Right lobe of liver (tissue), 6 donors: ENCODE measurements around the gene PKM. TPM values are rescaled to one million over a fixed set of nuclear protein-coding genes. Genes with fewer than 3 reads are reported as not detected.

ENCODE experiments used
- ATAC-seq, 4 donors: fragments of 200-7000 bp; cut with Tn5 transposase; one replicate each; pipeline ENCODE4 v1.9.1; 2020; ENCODE audit warnings: mild to moderate bottlenecking in 4 of 4, moderate library complexity in 4 of 4
- DNase-seq, 3 donors: peaks; one replicate each; pipeline ENCODE4 v3.0.0-alpha.2; 2020
- H3K27ac ChIP-seq, 3 donors: fragments of 200-600 bp; one replicate each; pipeline ENCODE4 v1.8.0; 2022
- H3K27me3 ChIP-seq, 2 donors: fragments of 200-600 bp; one replicate each; pipeline ENCODE4 v1.8.0; 2022
- H3K36me3 ChIP-seq, 4 donors: fragments of 200-600 bp; sonication (generic) in 1 of 4; one replicate each; pipeline versions ENCODE4 v1.5.1 to v1.8.0; 2017 to 2022; ENCODE audit warnings: control low read depth in 1 of 4
- H3K4me1 ChIP-seq, 4 donors: fragments of 200-600 bp; sonication (generic) in 1 of 4; one replicate each; pipeline versions ENCODE4 v1.5.1 to v1.8.0; 2017 to 2022; ENCODE audit warnings: control low read depth in 1 of 4
- H3K4me3 ChIP-seq, 3 donors: fragments of 200-600 bp; one replicate each; pipeline ENCODE4 v1.8.0; 2022
- H3K9me3 ChIP-seq, 4 donors: fragments of 200-600 bp; sonication (generic) in 1 of 4; one replicate each; pipeline versions ENCODE4 v1.5.1 to v1.8.0; 2017 to 2022; ENCODE audit warnings: control low read depth in 1 of 4
- POLR2A ChIP-seq: fragments of 450-650 bp; IDR thresholded peaks from one replicate; pipeline ENCODE4 v1.6.1; 2017; ENCODE audit warnings: antibody characterized with exemption, mild to moderate bottlenecking
- WGBS: methylation state at CpG from one replicate; pipeline ENCODE4 v1.1.6; 2018; ENCODE audit warnings: low coverage, low lambda C conversion rate; ENCODE audit not compliant: insufficient coverage; ENCODE audit errors: missing lambda C conversion rate; 5-methylcytosine and 5-hydroxymethylcytosine counted together
- intact Hi-C, 2 donors: fragments of 100-400 bp; cut with DNase I; formaldehyde crosslinking; loops; one replicate each; pipeline versions ENCODE4 v1.11.2 to v1.14.1; 2022
- total RNA-seq, 6 experiments: library from RNA; depleted of rRNA in 2 of 6; stranded (reverse); fragments of >200 nt in 2 of 6; fragmentation: NEBNext Ultra II Directional in 3 of 6; extraction: Animal tissue kit (Norgen Biotek cat#: 25700) in 3 of 6; gene quantifications; one replicate each; pipeline versions ENCODE4 v1.1.0 to v1.2.4, GENCODE V29; 2016 to 2023
- TF ChIP-seq, protein P1 (sequence below), 4 donors: fragments of 200-600 bp in 3 of 4; fragments of 450-650 bp in 1 of 4; IDR thresholded peaks; one replicate each; pipeline versions ENCODE4 v1.5.1 to v1.8.0; 2016 to 2022; ENCODE audit warnings: antibody characterized with exemption in 4 of 4, mild to moderate bottlenecking in 2 of 4
- donor health status: DM: no; HTN: yes; CAD: no.
- donor health status: DM: no; HTN: no; CAD: no.
- donor health status: DM: no; HTN: no; CAD: no.
- donor health status: DM: no; HTN: yes; CAD: no.
- donor health status: DM: no; HTN: yes; CAD: no.

Gene PKM
- total RNA-seq, 6 experiments from 2014 or later: 18.4 to 106 (median 27.2) TPM

- Histone ChIP-seq H3K27me3 (no peaks in the 10 kb centered on the region), H3K27ac (no peak overlapping the region), H3K4me1 (no peaks in the 10 kb centered on the region), H3K9me3 (no peaks in the 10 kb centered on the region), H3K4me3 (no peak overlapping the region), H3K36me3 (no peaks in the 10 kb centered on the region)
- TF ChIP-seq, protein P1, sequence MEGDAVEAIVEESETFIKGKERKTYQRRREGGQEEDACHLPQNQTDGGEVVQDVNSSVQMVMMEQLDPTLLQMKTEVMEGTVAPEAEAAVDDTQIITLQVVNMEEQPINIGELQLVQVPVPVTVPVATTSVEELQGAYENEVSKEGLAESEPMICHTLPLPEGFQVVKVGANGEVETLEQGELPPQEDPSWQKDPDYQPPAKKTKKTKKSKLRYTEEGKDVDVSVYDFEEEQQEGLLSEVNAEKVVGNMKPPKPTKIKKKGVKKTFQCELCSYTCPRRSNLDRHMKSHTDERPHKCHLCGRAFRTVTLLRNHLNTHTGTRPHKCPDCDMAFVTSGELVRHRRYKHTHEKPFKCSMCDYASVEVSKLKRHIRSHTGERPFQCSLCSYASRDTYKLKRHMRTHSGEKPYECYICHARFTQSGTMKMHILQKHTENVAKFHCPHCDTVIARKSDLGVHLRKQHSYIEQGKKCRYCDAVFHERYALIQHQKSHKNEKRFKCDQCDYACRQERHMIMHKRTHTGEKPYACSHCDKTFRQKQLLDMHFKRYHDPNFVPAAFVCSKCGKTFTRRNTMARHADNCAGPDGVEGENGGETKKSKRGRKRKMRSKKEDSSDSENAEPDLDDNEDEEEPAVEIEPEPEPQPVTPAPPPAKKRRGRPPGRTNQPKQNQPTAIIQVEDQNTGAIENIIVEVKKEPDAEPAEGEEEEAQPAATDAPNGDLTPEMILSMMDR (IDR thresholded peaks at IDR 0.05): no peak
- no peak for TF ChIP-seq POLR2A
- DNase-seq (no peak), ATAC-seq (no peak)
- 72% methylated on average over 3 of the region's 3 CpGs for WGBS
- intact Hi-C loops: no loop called here
Observed at GRCh38 chr15:72176743-72177142, 54.2 kb downstream of the PKM start.

DNA sequence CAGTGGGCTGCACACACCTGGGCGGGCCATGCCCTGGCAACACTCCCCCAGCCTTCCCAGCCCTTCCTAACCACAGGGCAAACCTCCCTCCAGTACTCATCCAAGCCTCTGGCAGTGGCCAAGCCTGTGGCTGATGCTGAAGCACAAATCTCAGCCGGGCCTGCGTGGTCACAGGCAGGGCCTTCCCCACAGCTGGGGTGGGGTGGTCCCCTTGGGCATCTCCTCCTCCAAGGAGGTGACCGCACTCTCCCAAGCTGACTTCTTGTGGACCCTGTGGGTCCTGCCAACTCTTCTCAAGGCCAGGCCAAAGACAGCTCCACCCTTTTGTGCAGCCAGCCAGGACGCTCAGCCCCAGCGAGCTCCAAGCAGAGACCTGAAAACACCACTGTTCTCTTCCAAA lies 54.8 kb downstream of the PKM start:
- no CpG with 5 or more reads among the region's 6 CpGs for WGBS
- ATAC-seq: no peak

GRCh38 chr15:72175186-72176044 lies 55.6 kb downstream of the PKM start:
- TF ChIP-seq POLR2A: no peak
- TF ChIP-seq, protein P1 (IDR thresholded peaks at IDR 0.05): no peak
- Histone ChIP-seq H3K9me3 (no peaks in the 10 kb centered on the region), H3K27ac (no peak overlapping the region), H3K4me1 (no peaks in the 10 kb centered on the region), H3K27me3 (no peaks in the 10 kb centered on the region), H3K36me3 (no peaks in the 10 kb centered on the region), H3K4me3 (no peak overlapping the region)
- ATAC-seq: no peak
- intact Hi-C loops: no loop called here
- 67% methylated on average over 12 of the region's 15 CpGs for WGBS
- no peak for DNase-seq

More for the DNA sequence above, 54.8 kb downstream of the PKM start:
- intact Hi-C loops: no loop called here
- Histone ChIP-seq H3K9me3 (no peaks in the 10 kb centered on the region), H3K4me3 (no peak overlapping the region), H3K4me1 (no peaks in the 10 kb centered on the region), H3K27me3 (no peaks in the 10 kb centered on the region), H3K36me3 (no peaks in the 10 kb centered on the region), H3K27ac (no peak overlapping the region)
- TF ChIP-seq POLR2A: no peak
- TF ChIP-seq, protein P1 (IDR thresholded peaks at IDR 0.05): no peak
- DNase-seq: no peak

DNA sequence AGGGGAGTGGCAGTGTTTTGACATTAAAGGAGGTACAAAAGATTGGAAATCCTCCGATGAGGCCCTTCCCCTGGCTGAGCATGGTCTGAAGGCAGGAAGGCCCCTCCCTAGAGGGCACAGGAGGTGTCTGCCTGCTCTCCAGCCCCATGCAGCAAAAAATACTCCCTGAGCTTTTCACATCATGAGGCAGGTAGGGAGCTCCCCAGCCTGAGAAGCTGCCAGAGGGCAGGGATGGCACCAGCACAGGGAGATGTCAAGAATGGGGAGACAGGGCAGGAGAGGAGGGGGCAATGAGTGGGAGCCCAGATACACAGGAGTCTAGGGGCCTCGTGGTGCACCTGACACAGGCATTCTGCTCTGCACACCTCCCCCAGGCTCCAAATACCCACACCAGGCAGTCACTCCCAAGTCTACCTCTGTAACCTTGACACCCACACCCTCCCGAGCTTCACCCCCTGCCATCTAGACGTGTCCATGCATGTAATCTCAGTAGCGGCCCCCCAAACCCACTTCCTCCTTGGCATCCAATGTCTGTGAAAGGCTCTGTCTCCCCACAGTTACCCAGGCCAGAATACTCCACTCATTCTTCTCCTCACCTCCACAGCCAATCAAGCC lies 56.3 kb downstream of the PKM start:
- ATAC-seq (no peak), DNase-seq (no peak)
- Histone ChIP-seq H3K27ac (no peak overlapping the region), H3K36me3 (no peaks in the 10 kb centered on the region), H3K27me3 (no peaks in the 10 kb centered on the region), H3K4me1 (no peaks in the 10 kb centered on the region), H3K4me3 (no peak overlapping the region), H3K9me3 (no peaks in the 10 kb centered on the region)
- TF ChIP-seq, protein P1 (IDR thresholded peaks at IDR 0.05): no peak
- TF ChIP-seq POLR2A: no peak
- intact Hi-C loops: no loop called here
- WGBS: 45% methylated on average over 3 of the region's 5 CpGs
